HG03139 (cell line): ENCODE measurements around the gene ZHX3.

Experiments
- ATAC-seq: cut with Tn5 transposase; IDR thresholded peaks from one replicate; pipeline ENCODE4 v1.9.1; 2021; ENCODE audit not compliant: unreplicated experiment

ZHX3 gene

DNA sequence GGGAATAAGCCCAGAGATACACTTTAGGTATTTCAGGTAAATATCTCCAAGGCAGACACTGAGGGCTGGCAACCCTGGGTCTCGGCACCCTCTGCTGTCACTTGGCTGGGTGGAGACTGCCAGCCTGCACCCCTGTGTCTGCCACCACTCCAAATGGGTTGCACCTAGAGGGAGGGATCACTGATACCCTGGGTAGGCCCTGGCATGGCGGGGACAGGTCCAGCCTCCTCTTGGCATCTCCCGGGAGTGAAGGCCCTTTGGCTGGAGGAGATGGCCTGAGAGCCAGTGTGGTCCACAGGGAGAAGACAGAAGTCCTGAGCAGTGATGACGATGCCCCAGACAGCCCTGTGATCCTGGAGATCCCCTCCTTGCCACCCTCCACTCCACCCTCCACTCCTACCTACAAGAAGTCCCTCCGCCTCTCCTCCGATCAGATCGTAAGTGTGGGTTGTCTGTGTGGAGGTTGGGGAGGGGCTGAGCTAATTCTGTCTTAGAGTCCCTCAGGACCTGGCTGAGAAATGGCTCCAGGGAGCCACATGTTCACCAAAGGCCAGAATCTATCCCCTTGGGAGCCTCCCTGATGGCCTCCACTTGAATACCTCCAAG is 38.2 kb upstream of the ZHX3 start:
- no peak for ATAC-seq

- no peak for ATAC-seq
These were observed 37.7 kb upstream of the ZHX3 start for GRCh38 chr20:41355192-41355591.

GRCh38 chr20:41353530-41353929 is 36.0 kb upstream of the ZHX3 start:
- no peak for ATAC-seq

DNA sequence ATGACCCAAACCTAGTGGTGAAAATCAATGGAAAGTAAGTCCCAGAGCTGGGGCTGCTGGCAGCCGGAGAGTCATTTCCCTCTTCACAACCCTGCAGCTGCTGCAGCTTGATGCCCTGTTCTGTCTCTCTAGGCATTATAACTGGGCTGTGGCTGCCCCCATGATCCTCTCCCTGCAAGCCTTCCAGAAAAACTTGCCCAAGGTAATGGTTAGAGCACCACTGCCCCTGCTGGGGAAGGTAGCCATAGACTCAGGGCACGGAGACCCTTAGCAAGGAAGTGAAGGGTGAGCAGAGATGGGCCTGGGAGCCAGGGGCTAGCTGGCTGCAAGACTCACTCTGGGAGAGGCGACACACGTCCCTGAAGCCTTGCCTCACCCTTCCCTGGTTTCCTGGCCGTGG is 35.1 kb upstream of the ZHX3 start:
- no peak for ATAC-seq

DNA sequence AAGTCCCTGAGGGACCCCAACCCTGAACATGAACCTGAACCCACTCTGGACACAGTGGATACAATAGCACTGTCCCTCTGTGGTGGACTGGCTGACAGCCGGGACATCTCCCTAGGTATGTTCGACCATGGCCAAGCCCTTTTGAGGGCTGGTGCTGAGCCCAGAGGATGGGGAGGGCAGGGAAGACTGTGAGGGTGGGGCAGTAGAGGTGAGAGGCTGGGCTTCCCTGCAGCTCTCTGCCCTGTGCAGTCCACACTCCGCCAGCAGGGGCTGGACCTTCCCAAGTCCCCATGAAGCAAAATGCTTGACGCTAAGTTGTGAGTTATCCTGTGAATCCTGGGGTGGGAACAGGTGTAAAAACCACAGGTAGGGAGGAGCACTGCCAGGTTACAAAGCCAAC is 34.6 kb upstream of the ZHX3 start:
- no peak for ATAC-seq

DNA sequence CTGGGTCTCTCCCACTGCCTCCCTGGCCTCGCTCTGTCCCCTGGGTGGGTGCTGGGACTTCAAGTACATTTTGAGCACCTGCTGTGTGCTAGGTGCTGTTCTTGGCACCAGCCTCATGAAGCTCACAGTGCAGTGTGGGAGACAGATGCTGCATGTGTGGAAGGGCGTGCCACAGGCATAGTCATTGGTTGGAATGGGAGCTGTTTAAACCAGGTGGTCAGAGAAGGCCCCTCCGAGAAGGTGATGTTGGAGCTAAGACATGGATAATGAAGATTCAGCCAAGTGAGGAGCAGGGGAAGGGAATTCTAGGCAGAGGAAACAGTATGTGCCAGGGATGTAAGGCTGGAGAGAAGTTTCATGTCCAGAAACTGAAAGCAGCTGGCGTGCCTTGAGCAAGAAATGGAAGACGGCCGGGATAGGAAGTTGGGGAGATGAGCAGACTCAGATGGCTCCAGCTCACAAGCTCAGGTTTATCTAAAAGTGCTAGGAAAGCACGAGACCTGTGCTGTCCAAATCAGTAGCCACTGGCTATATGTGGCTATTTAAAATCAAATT is 33.0 kb upstream of the ZHX3 start:
- no peak for ATAC-seq

- no peak for ATAC-seq
These were observed 32.4 kb upstream of the ZHX3 start for GRCh38 chr20:41349943-41350342.

- ATAC-seq = no peak
These were observed 31.7 kb upstream of the ZHX3 start for GRCh38 chr20:41349266-41349665.

GRCh38 chr20:41348430-41349172 is 31.1 kb upstream of the ZHX3 start:
- no peak for ATAC-seq

- ATAC-seq = no peak
These were observed 30.2 kb upstream of the ZHX3 start for GRCh38 chr20:41347523-41348429.

DNA sequence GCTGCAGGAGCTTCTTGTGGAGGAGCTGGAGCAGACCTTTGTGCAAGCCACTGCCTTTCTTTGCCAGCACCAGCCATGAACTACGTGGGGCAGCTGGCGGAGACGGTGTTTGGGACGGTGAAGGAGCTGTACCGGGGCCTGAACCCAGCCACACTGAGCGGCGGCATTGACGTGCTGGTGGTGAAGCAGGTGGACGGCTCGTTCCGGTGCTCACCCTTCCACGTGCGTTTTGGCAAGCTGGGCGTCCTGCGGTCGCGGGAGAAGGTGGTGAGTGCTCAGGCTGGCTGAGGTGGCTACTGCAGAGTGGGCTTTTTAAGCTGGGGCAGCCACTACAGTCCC is 28.2 kb upstream of the ZHX3 start:
- no peak for ATAC-seq

DNA sequence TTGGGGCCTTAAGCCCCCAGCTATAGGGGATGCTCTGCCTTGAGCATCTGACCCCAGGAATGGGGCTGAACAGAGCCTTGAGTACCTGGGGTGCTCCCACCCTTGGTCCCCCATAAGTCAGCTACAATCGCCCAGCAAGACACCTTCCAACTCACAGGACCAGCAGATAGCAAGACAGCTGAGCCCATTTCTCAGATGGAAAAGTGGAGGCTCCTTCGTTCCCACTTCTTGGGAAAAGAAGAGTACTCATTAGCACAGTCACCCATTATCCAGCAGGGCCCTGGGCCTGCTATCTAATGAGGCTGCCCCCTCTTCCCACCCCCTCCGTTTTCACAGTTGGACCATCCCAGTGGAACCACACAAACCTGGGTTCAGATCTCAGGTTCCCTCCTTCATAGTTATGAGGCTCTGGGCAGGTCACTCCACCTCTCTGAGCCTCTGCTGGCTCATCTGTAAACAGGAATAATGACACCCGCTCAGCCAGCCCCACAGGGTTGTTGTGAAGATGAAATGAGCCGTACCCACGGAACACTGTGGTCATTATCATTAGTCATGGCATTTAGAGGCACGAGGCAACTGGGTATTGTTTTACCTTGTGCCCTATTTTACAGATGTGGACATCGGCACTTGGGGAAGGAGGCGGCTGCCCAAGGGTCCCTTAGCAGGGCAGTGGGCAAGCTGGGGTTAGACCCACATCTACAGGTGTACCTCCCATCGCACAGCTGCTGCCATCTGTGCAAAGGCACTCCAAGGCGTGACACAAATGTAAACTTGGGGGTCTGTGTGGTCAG is 27.6 kb upstream of the ZHX3 start:
- no peak for ATAC-seq

DNA sequence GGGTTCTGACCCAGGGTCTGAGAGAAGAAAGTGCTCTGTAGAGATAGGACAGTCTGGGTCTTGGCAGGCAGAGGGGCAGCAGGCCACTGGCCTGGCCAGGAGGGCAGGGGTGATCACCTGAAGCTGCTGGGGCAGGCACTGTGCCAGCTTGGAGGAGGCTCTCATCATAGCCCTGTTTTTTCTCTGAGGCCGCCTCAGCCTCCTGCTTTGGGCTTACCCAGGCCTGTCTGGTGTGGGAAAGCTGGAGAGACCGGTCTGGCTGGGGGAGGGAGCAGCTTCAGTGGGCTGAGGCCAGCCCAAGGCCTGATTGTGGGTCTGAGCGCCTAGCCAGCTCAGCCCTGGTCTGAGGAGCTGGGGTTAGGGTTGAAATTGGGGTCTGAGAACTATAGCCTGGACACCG is 26.9 kb upstream of the ZHX3 start:
- no peak for ATAC-seq

- no peak for ATAC-seq
These were observed 25.2 kb upstream of the ZHX3 start for GRCh38 chr20:41342474-41343464.

GRCh38 chr20:41340327-41341055 is 23.0 kb upstream of the ZHX3 start, which contains the start of gene LPIN3:
Gene LPIN3 (plus strand): TSS chr20:41340821. CDS start chr20:41345804, 4,983 bp downstream.
- peak; percentile 24 for ATAC-seq

DNA sequence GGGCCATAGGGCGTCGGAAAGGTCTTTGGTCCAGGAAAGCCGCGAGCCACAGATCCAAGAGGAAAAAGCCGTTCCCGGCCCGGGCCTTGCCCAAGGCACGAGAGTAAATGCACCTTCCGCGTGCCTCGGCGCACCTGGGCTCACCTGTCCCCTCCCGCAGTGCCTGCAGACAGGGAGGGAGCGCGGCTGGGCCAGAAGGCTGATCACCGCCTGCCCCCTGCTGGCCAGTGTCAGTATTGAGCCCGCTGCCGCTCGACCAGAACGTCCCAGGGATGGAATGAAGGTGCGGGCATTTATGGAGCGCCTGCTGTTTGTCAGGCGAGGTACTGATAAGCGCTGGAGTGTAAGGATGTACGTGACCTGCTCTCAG is 22.4 kb upstream of the ZHX3 start:
- ATAC-seq = peak; percentile 74

DNA sequence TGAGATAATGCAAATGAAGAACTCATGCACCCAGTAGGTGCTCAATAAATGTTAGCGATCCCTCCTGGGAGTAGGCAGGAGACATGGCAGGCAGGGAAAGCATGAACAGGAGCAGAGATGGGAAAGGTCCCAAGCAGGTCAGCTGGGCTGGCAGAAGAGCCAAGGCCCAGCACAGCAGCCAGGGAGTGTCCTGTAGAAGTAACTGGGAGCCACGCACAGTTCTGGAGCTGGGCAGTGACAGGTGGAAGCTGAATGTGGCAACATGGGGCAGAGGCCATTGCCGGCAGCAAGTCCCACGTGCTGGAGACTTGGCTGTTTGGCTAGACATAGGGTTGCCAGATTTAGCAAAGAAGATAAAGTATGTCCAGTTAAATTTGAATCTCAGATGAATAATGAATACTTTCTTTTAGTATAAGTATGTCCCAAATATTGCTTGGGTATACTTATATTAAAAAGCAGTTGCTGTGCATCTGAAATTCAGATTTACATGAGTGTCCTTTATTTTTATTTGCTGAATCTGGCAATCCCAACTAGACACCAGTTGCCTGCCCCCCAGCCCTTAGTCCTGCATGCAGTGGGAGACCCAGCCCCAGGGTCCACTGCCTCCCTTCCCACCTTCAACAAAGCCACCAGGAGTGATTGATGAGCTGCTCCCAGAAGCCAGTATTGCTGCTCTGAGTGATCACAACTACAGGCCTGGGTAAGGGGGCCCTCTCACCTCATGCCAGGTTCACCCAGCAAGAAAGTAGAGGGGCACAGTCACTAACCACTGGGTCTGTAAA is 19.4 kb upstream of the ZHX3 start:
- ATAC-seq = no peak

GRCh38 chr20:41335591-41335990 is 18.1 kb upstream of the ZHX3 start:
- no peak for ATAC-seq
